NCI-H345 (cell line): ENCODE data around the gene BACE2.
"Not testable (repeated sequence)": the region's sequence is repeated elsewhere in the genome, so short reads cannot be mapped to it uniquely, and the experiment has no call there.

Experiments used
- DNase-seq: peaks from one replicate; lab custom pipeline; 2025; lab: John Stamatoyannopoulos, UW

The BACE2 gene

DNA sequence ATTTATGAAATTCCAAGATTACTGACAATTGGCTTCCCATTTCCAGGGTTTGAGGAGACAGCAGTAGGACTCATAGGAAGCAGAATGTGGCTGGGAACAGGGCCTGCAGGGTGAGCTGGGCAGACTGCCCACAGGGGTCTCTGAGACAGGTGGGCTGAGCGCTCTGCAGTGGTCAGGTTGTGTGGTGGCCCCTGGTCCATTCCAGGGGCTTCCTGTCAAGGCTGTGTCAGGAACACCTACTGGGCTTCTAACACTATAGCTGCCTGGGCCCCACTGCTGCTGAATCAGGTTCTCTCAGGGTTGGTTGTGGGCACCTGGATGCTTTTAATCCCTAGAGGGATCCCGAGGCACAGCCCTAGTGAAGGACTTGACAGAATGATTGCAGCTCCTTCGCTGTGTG lies 72.1 kb downstream of the BACE2 start:
- no peak for DNase-seq

DNA sequence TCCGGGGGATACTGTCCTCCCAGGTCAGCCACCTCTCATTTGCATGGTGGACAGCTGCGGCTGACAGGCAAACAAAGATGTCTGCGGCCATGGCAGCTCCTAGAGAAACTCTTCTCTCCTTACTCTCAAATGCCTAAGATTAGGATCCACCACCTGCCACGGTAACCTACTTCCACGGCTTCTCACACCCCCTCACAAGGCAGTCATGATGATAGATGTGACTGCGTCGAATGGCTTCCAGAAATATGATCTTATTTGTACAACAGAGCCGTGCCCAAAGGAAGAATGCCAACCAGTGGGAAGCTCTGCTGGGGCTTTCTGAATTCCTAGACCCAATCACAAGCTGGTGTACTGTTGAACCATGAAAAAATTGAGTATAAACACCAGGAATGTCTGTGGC lies 73.4 kb downstream of the BACE2 start:
- DNase-seq, result no peak

DNA sequence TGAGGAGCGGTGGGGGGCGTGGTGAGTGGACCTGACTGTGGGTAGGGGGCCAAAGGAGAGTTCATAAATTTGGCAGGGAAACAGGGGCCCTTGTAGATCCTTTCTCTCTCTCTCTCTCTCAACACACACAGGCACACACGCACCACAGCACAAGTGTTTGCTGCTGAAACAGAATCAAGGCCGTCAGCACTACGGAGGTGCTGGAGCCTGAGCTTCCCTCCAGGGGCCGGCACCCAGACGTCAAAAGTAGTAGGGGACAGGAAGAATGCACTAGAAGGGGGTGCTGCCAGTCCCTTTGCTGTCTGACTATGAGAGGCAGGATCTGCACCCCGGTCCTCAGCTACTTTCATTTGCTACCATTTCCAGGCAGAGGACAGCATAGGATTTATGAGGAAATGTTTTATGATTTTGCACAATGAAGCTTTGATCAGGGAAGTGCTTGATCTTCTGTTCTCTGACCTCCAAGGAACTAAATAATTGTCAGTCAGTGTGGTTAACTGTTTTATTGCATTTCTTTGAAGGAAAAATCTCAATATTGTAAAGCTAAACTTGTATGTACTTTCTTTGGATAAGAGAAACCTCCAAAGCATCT lies 74.4 kb downstream of the BACE2 start:
- DNase-seq, result no peak

DNA sequence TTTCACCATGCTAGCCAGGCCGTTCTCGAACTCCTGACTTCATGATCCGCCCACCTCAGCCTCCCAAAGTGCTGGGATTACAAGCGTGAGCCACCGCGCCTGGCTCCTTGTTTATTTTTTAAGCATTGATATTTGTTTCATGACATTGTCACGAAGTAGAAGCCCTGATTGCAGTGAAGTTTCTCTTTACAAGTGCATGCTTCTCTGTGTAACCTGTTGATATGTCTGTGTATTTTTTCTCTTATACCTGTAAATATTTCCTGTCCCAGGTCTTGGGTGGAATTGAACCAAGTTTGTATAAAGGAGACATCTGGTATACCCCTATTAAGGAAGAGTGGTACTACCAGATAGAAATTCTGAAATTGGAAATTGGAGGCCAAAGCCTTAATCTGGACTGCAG lies 75.1 kb downstream of the BACE2 start:
- no peak for DNase-seq

DNA sequence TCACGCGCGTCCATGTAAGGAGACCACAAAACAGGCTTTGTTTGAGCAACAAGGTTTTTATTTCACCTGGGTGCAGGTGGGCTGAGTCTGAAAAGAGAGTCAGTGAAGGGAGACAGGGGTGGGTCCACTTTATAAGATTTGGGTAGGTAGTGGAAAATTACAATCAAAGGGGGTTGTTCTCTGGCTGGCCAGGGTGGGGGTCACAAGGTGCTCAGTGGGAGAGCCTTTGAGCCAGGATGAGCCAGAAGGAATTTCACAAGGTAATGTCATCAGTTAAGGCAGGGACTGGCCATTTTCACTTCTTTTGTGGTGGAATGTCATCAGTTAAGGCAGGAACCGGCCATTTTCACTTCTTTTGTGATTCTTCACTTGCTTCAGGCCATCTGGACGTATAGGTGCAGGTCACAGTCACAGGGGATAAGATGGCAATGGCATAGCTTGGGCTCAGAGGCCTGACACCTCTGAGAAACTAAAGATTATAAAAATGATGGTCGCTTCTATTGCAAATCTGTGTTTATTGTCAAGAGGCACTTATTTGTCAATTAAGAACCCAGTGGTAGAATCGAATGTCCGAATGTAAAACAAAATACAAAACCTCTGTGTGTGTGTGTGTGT lies 76.4 kb downstream of the BACE2 start:
- not testable (repeated sequence) for DNase-seq

DNA sequence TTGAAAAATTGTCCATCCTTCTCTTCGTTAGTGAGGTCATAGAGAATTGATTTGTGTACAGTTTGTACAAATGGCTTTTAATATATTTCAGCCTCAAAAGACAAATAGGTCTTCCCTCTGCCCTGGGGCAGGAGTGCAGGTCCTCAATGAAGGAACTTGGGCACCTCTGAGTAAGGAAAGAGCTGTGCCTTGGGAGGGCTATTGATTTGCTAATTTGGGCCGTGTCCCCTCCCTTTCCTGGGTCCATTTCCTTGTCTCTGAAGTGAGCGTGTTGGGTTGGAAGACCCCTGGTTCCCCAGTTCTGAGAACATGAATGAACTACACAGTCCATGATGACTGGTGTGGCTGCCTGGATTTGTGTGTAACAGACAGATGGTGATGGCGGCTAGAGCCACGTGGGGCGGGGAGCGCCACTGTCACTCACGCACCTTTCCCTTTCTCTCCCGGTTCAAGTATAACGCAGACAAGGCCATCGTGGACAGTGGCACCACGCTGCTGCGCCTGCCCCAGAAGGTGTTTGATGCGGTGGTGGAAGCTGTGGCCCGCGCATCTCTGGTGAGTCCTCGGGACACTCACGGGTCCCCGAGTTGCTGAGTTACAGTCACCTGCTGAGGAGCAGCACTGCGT lies 77.7 kb downstream of the BACE2 start:
- DNase-seq, result no peak

DNA sequence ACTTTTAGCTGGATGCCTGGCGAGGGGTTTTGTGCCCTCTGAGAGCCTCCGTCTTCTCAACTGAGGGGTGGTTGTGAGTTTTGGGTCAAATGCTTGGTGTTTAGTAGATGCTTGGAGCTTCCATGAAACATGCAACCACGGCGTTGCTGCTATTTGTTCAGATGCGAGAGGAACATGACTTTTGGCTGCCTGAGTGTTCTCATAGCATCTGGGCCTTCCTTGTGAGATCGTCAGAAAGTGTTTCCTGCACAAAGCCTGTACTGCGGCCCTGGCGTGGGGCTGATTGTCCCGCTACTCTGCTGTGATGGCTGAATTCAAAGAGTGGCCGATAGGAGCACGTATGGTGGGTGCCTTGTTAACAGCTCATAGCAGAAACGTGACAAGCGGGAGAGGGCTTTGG lies 78.8 kb downstream of the BACE2 start:
- no peak for DNase-seq

- no peak for DNase-seq
Measured at GRCh38 chr21:41247561-41248545, 79.9 kb downstream of the BACE2 start.

DNA sequence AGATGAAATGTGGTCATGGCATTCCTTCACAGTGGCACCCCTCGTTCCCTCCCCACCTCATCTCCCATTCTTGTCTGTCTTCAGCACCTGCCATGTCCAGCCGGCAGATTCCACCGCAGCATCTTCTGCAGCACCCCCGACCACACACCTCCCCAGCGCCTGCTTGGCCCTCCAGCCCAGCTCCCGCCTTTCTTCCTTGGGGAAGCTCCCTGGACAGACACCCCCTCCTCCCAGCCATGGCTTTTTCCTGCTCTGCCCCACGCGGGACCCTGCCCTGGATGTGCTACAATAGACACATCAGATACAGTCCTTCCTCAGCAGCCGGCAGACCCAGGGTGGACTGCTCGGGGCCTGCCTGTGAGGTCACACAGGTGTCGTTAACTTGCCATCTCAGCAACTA lies 81.5 kb downstream of the BACE2 start:
- DNase-seq, result no peak

DNA sequence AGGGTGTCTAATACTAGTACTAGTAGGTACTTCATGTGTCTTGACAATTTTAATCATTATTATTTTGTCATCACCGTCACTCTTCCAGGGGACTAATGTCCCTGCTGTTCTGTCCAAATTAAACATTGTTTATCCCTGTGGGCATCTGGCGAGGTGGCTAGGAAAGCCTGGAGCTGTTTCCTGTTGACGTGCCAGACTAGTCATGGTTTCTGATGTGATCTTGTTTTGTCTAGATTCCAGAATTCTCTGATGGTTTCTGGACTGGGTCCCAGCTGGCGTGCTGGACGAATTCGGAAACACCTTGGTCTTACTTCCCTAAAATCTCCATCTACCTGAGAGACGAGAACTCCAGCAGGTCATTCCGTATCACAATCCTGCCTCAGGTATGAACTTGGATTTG lies 82.6 kb downstream of the BACE2 start:
- DNase-seq, result no peak

DNA sequence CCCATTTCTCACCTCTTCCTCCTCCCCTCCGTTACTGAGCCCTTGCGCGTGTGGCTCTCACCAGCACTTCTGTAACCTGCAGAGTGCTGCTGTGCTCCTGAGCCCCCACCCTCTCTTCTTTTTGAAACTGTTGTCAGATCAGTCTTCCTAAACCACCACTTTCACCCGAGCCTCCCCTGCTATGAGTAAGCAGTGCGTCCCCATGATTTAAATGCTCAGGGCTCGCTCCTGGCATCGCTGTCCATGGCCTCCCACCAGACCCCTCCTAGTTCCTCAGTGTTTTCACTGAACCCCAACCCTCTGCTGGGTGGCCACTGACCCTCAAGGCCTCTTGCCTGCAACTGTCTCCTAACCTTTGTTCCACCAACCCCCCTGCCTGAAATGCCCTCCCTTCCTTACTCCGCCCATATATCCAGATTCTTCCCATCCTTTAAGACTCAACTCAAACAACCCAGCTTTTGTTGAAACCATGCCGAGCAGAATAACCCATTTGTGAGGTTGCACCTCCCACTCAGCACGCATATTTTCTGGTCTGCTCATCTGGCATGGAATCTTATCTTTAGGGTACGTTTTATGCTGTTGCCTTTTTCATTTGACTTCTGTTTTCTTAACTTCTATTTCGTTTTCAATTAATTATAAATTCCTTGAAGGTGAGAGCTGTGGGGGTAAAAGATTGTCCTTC lies 84.1 kb downstream of the BACE2 start:
- DNase-seq, result no peak

DNA sequence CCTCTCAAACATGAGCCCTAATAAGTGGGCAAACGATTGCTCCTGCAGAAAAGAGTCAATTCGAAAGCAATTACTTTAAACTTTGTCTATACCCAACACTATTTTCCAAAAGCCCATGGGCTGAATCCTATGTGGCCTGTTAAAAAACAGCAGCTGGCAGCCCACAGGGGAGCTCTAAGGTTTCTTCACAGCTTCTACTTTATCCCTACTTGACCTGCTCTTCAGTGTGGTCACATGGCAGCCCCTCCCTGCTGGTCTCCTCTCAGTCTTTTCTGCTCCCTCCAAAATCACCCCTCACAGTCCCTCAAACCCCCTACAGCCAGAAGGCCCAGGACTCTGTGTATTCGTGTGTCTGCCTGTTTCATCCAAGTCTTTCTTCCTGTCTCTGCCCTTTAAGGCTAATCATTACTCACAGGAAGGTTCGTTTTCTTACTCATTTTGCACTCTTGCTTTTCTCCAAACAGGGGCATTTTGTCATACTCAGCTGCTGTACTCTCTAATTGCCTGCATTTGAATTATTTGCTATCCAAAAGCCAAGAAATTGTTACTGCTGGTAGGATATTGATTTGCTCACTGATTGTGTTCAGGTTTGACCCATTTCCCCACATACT lies 86.2 kb downstream of the BACE2 start:
- DNase-seq, result no peak

- DNase-seq, result no peak
Measured at GRCh38 chr21:41255190-41255589, 87.2 kb downstream of the BACE2 start.

GRCh38 chr21:41256231-41256630 lies 88.3 kb downstream of the BACE2 start:
- DNase-seq, result not testable (repeated sequence)

- DNase-seq, result no peak
Measured at GRCh38 chr21:41256771-41257702, 89.1 kb downstream of the BACE2 start.

- peak; percentile 15 for DNase-seq
Measured at GRCh38 chr21:41258617-41259016, 90.7 kb downstream of the BACE2 start.

GRCh38 chr21:41260428-41260827 lies 92.5 kb downstream of the BACE2 start:
- no peak for DNase-seq

GRCh38 chr21:41267346-41267745 lies 99.4 kb downstream of the BACE2 start:
- DNase-seq, result no peak

DNA sequence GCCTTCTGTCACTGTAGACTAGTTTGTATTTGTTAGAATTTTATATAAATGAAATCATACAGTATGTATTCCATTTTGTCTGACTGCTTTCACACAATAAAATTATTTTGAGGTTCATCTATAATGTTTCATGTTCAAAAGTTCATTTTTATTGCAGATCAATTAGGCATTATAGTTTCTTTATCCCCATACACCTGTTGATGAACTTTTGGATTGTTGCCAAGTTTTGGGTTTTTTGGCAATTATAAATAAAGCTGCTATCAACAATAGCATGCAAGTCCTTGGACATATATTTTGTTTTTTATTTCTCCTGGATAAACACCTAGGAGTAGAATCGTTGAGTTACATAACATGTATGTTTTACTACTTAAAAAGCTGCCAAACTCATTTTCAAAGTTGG lies 101.6 kb downstream of the BACE2 start:
- no peak for DNase-seq

DNA sequence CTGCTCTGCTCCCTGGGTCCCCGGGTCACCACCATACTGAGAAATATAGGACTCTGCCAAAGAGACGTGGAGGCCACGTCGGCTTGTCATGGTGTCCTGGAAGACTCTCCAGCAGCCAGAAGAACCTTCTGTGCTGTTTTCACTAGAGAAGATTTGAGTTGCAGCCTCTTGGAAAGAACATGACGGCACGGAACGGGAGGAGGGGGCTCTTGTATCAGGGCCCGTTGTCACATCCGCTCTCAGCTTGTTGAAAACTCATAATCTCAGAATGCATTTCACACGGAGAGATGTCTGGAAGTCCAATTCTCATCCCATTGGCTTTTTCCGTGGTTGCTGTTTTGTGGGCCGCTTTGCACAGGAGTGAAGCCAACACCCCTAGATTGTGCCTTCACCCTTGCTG lies 109.2 kb downstream of the BACE2 start:
- DNase-seq, result no peak
